Aorta (tissue), 5 donors: ENCODE results near the gene JMJD8. TPM values are rescaled to one million over a fixed set of nuclear protein-coding genes. Genes with fewer than 3 reads are reported as not detected.

Experiments used
- ATAC-seq: fragments of 200-7000 bp; cut with Tn5 transposase; one replicate; pipeline ENCODE4 v1.9.1; 2022; ENCODE audit warnings: moderate library complexity; ENCODE audit not compliant: low FRiP score
- DNase-seq, 2 donors: peaks; one replicate each; pipeline ENCODE4 v3.0.0-alpha.2; 2020
- H3K27ac ChIP-seq, 2 donors: one replicate each; pipeline ENCODE4 v1.5.1; 2013; ENCODE audit warnings: low read length in 2 of 2, mild to moderate bottlenecking in 2 of 2, moderate library complexity in 2 of 2, control low read depth in 1 of 2, inconsistent platforms in 1 of 2, low read depth in 1 of 2
- H3K27me3 ChIP-seq, 2 donors: one replicate each; pipeline ENCODE4 v1.6.1; 2013; ENCODE audit warnings: control low read depth in 1 of 2, low read length in 1 of 2, mild to moderate bottlenecking in 1 of 2, moderate library complexity in 1 of 2; ENCODE audit not compliant: insufficient read depth in 2 of 2, control insufficient read depth in 1 of 2
- H3K36me3 ChIP-seq, 2 donors: one replicate each; pipeline ENCODE4 v1.6.1; 2013; ENCODE audit warnings: control low read depth in 1 of 2, low read length in 1 of 2, mild to moderate bottlenecking in 1 of 2; ENCODE audit not compliant: insufficient read depth in 2 of 2, control insufficient read depth in 1 of 2
- H3K4me1 ChIP-seq, 2 donors: one replicate each; pipeline ENCODE4 v1.6.1; 2013; ENCODE audit warnings: low read length in 2 of 2, control low read depth in 1 of 2, mild to moderate bottlenecking in 1 of 2, moderate library complexity in 1 of 2; ENCODE audit not compliant: insufficient read depth in 2 of 2, control insufficient read depth in 1 of 2
- H3K4me3 ChIP-seq, 2 donors: one replicate each; pipeline ENCODE4 v1.5.1; 2013; ENCODE audit warnings: low read length in 2 of 2, control low read depth in 1 of 2, mild to moderate bottlenecking in 1 of 2
- H3K9me3 ChIP-seq: one replicate; pipeline ENCODE4 v1.6.1; 2013; ENCODE audit warnings: mild to moderate bottlenecking, low read length; ENCODE audit not compliant: control insufficient read depth
- WGBS, 2 donors: extraction: QIAGEN DNeasy Blood & Tissue Kit; methylation state at CpG; one replicate each; pipeline ENCODE4 v1.1.7; 2013; 5-methylcytosine and 5-hydroxymethylcytosine counted together
- intact Hi-C, 2 donors: fragments of 100-400 bp; cut with DNase I; formaldehyde crosslinking; loops; one replicate each; pipeline versions ENCODE4 v1.14.2 to v1.15.0; 2022
- polyA plus RNA-seq, 2 donors: library from polyadenylated mRNA; stranded (reverse); fragments of 200-250 nt; gene quantifications; one replicate each; pipeline ENCODE4 v1.2.3, GENCODE V29; 2013
- total RNA-seq, 2 donors: library from RNA; stranded (reverse); fragmentation: NEBNext Ultra II Directional; extraction: Animal tissue kit (Norgen Biotek cat#: 25700); gene quantifications; one replicate each; pipeline ENCODE4 v1.2.1, GENCODE V29; 2021
- donor health status: healthy with polysubstance abuse.
- donor health status: Bipolar disorder and iron deficiency.
- donor health status: DM: no; HTN: no; CAD: no.
- donor health status: DM: no; HTN: no; CAD: no.
- donor health status: DM: yes; HTN: yes; CAD: no.

The JMJD8 gene
- total and polyA plus RNA-seq, 4 donors, result 46.1 to 110 (median 53.4) TPM

- intact Hi-C loops, result no loop called here
- no peak overlapping the region for H3K4me3 ChIP-seq
- H3K27ac ChIP-seq, result no peak overlapping the region
- no peaks in the 10 kb centered on the region for H3K4me1 ChIP-seq
- no peaks in the 10 kb centered on the region for H3K9me3 ChIP-seq
- no peaks in the 10 kb centered on the region for H3K36me3 ChIP-seq
- no peak for ATAC-seq
- WGBS, 2 donors, result 74% methylated on average over 29 of the region's 29 CpGs
- no peaks in the 10 kb centered on the region for H3K27me3 ChIP-seq
- DNase-seq, result no peak
These were observed 40.3 kb upstream of the JMJD8 start for GRCh38 chr16:724188-725040.

- DNase-seq (no peak), ATAC-seq (no peak)
- H3K9me3 ChIP-seq, result no peaks in the 10 kb centered on the region
- H3K4me3 ChIP-seq, result no peak overlapping the region
- H3K27ac ChIP-seq, result no peak overlapping the region
- H3K36me3 ChIP-seq, result no peaks in the 10 kb centered on the region
- H3K27me3 ChIP-seq, result no peaks in the 10 kb centered on the region
- 87 to 90% methylated on average over 9 of the region's 9 CpGs for WGBS, 2 donors
- intact Hi-C loops, result no loop called here
- H3K4me1 ChIP-seq, result no peaks in the 10 kb centered on the region
These were observed 39.6 kb upstream of the JMJD8 start for GRCh38 chr16:723695-724094.

GRCh38 chr16:722835-723633 is 38.9 kb upstream of the JMJD8 start:
- DNase-seq (no peak), ATAC-seq (no peak)
- Histone ChIP-seq H3K27ac (no peak overlapping the region), H3K4me3 (no peak overlapping the region), H3K9me3 (no peaks in the 10 kb centered on the region), H3K4me1 (no peaks in the 10 kb centered on the region), H3K36me3 (no peaks in the 10 kb centered on the region), H3K27me3 (no peaks in the 10 kb centered on the region)
- 91 to 92% methylated on average over 23 to 24 of the region's 24 CpGs for WGBS, 2 donors
- intact Hi-C loops, result no loop called here

- H3K4me1 ChIP-seq, result no peaks in the 10 kb centered on the region
- no peaks in the 10 kb centered on the region for H3K9me3 ChIP-seq
- no peaks in the 10 kb centered on the region for H3K36me3 ChIP-seq
- no peaks in the 10 kb centered on the region for H3K27me3 ChIP-seq
- intact Hi-C loops, result loop anchor here in 1 of 2 donors (2.0 kb wide), 1 partner anchor 19 kb away; the partner anchor contains the start of gene CIAO3
- WGBS, 2 donors, result 88 to 89% methylated on average over 50 to 51 of the region's 51 CpGs
- no peak overlapping the region for H3K4me3 ChIP-seq
- DNase-seq (no peak), ATAC-seq (no peak)
- H3K27ac ChIP-seq, result no peak overlapping the region
These were observed 37.8 kb upstream of the JMJD8 start for GRCh38 chr16:721765-722540.

- 7% methylated on average over 80 to 106 of the region's 106 CpGs for WGBS, 2 donors
- DNase-seq, result peak; percentile 80 to 92
- Histone ChIP-seq H3K36me3 (no peaks in the 10 kb centered on the region), H3K4me3 (peak within 1 kb of the TSS; percentile 60 to 68), H3K27ac (peak within 1 kb of the TSS in 1 of 2 donors; percentile 48), H3K4me1 (no peaks in the 10 kb centered on the region), H3K27me3 (no peaks in the 10 kb centered on the region), H3K9me3 (no peaks in the 10 kb centered on the region)
- intact Hi-C loops, result loop anchor here in 1 of 2 donors (2.0 kb wide), 1 partner anchor 20 kb away; the partner anchor contains the start of gene CIAO3
- ATAC-seq, result peak; percentile 80
These were observed 37.0 kb upstream of the JMJD8 start, which contains the start of gene ANTKMT for GRCh38 chr16:720990-721764. ANTKMT (plus strand) TSS chr16:721146; CDS start chr16:721275, 129 bp downstream.

GRCh38 chr16:720447-720989 is 36.4 kb upstream of the JMJD8 start:
- no peaks in the 10 kb centered on the region for H3K9me3 ChIP-seq
- H3K4me3 ChIP-seq, result peak overlapping the region; percentile 60 to 68
- H3K27me3 ChIP-seq, result no peaks in the 10 kb centered on the region
- 0% methylated on average over 38 of the region's 38 CpGs for WGBS, 2 donors
- peak overlapping the region in 1 of 2 donors; percentile 48 for H3K27ac ChIP-seq
- DNase-seq (no peak), ATAC-seq (peak; percentile 2)
- intact Hi-C loops, result loop anchor here in 1 of 2 donors (2.0 kb wide), 1 partner anchor 20 kb away; the partner anchor contains the start of gene CIAO3
- H3K36me3 ChIP-seq, result no peaks in the 10 kb centered on the region
- no peaks in the 10 kb centered on the region for H3K4me1 ChIP-seq

- WGBS, 2 donors, result 16 to 21% methylated on average over 16 of the region's 16 CpGs
- H3K4me1 ChIP-seq, result no peaks in the 10 kb centered on the region
- H3K36me3 ChIP-seq, result no peaks in the 10 kb centered on the region
- intact Hi-C loops, result loop anchor here in 1 of 2 donors (2.0 to 10.0 kb wide), 2 partner anchors 21 to 255 kb away; partner anchors contain the start of genes CIAO3 and LMF1
- H3K27ac ChIP-seq, result no peak overlapping the region
- H3K4me3 ChIP-seq, result no peak overlapping the region
- no peaks in the 10 kb centered on the region for H3K9me3 ChIP-seq
- no peak for DNase-seq
- ATAC-seq, result no peak
- no peaks in the 10 kb centered on the region for H3K27me3 ChIP-seq
These were observed 35.8 kb upstream of the JMJD8 start for GRCh38 chr16:719815-720446.
